ENCODE measurements around the gene COA3. TPM values are rescaled to one million over a fixed set of nuclear protein-coding genes. Genes with fewer than 3 reads are reported as not detected.

The COA3 gene
- total RNA-seq, 2 experiments from 2014 or later, result 42.0 to 42.2 TPM

GRCh38 chr17:42759982-42760651, 38.4 kb downstream of the COA3 start:
- Mint-ChIP-seq H3K27me3 (peaks cover 73% of the 10 kb centered on the region), H3K4me1 (peaks cover 6% of the 10 kb centered on the region), H3K9me3 (no peaks in the 10 kb centered on the region), H3K36me3 (no peaks in the 10 kb centered on the region), H3K27ac (no peak overlapping the region), H3K4me3 (peak overlapping the region; percentile 41)
- no peak for DNase-seq

GRCh38 chr17:42754782-42755181, 43.7 kb downstream of the COA3 start:
- no peaks in the 10 kb centered on the region for H3K4me1 Mint-ChIP-seq
- no peak for DNase-seq
- H3K36me3 Mint-ChIP-seq, result no peaks in the 10 kb centered on the region
- no peak overlapping the region for H3K4me3 Mint-ChIP-seq
- no peak overlapping the region for H3K27ac Mint-ChIP-seq
- no peaks in the 10 kb centered on the region for H3K9me3 Mint-ChIP-seq
- H3K27me3 Mint-ChIP-seq, result peaks cover 50% of the 10 kb centered on the region

GRCh38 chr17:42751628-42752027, 46.9 kb downstream of the COA3 start:
- no peak overlapping the region for H3K4me3 Mint-ChIP-seq
- peaks cover 31% of the 10 kb centered on the region for H3K27me3 Mint-ChIP-seq
- H3K9me3 Mint-ChIP-seq, result no peaks in the 10 kb centered on the region
- H3K27ac Mint-ChIP-seq, result no peak overlapping the region
- H3K4me1 Mint-ChIP-seq, result no peaks in the 10 kb centered on the region
- no peak for DNase-seq
- H3K36me3 Mint-ChIP-seq, result no peaks in the 10 kb centered on the region

- Mint-ChIP-seq H3K4me3 (no peak overlapping the region), H3K4me1 (no peaks in the 10 kb centered on the region), H3K27ac (no peak overlapping the region), H3K9me3 (no peaks in the 10 kb centered on the region), H3K27me3 (peaks cover 29% of the 10 kb centered on the region), H3K36me3 (no peaks in the 10 kb centered on the region)
- DNase-seq, result no peak
Observed at GRCh38 chr17:42750739-42751344, 47.7 kb downstream of the COA3 start.

GRCh38 chr17:42748908-42749798, 49.4 kb downstream of the COA3 start:
- H3K36me3 Mint-ChIP-seq, result no peaks in the 10 kb centered on the region
- H3K4me1 Mint-ChIP-seq, result peaks cover 6% of the 10 kb centered on the region
- DNase-seq, result no peak
- H3K27ac Mint-ChIP-seq, result no peak overlapping the region
- peaks cover 16% of the 10 kb centered on the region for H3K27me3 Mint-ChIP-seq
- peaks cover 2% of the 10 kb centered on the region for H3K9me3 Mint-ChIP-seq
- no peak overlapping the region for H3K4me3 Mint-ChIP-seq

- Mint-ChIP-seq H3K36me3 (no peaks in the 10 kb centered on the region), H3K4me1 (peaks cover 13% of the 10 kb centered on the region), H3K4me3 (no peak overlapping the region), H3K27me3 (peaks cover 16% of the 10 kb centered on the region), H3K9me3 (peaks cover 2% of the 10 kb centered on the region), H3K27ac (no peak overlapping the region)
- no peak for DNase-seq
Observed at GRCh38 chr17:42748202-42748907, 50.1 kb downstream of the COA3 start.

Other genes starting within 250 kb of the COA3 start
- gene HSD17B1, start 245.8 kb downstream of the COA3 start, total RNA-seq, result under 1 TPM; 0.25 to 0.26 TPM
- 100 to 1,000 TPM; 111 TPM for gene COASY, start 236.6 kb downstream of the COA3 start, total RNA-seq
- 10 to 100 TPM; 57.3 to 57.5 TPM for gene MLX, start 231.6 kb downstream of the COA3 start, total RNA-seq
- 10 to 100 TPM; 32.5 to 36.2 TPM for gene PSMC3IP, start 221.0 kb downstream of the COA3 start, total RNA-seq
- 10 to 100 TPM; 18.3 to 22.7 TPM for gene RETREG3, start 189.3 kb downstream of the COA3 start, total RNA-seq
- gene TUBG1, start 189.0 kb downstream of the COA3 start, total RNA-seq, result 10 to 100 TPM; 93.1 to 95.4 TPM
- gene TUBG2, start 139.4 kb downstream of the COA3 start, total RNA-seq, result 1 to 10 TPM; 7.1 to 7.8 TPM
- gene PLEKHH3, start 121.7 kb downstream of the COA3 start, total RNA-seq, result under 1 TPM; 0.85 to 0.90 TPM
- under 1 TPM; 0.12 to 0.25 TPM for gene CCR10, start 116.9 kb downstream of the COA3 start, total RNA-seq
- under 1 TPM; 0.68 to 0.70 TPM for gene CNTNAP1, start 116.2 kb downstream of the COA3 start, total RNA-seq
- 10 to 100 TPM; 14.4 to 17.5 TPM for gene EZH1, start 53.7 kb downstream of the COA3 start, total RNA-seq
- not detected for gene RAMP2, start 37.5 kb downstream of the COA3 start, total RNA-seq
- 10 to 100 TPM; 90.4 to 91.7 TPM for gene VPS25, start 25.3 kb downstream of the COA3 start, total RNA-seq
- gene WNK4, start 18.1 kb downstream of the COA3 start, total RNA-seq, result under 1 TPM; 0.25 to 0.26 TPM
- not detected for gene CNTD1, start 157 bp upstream of the COA3 start, total RNA-seq
- gene BECN1, start 25.6 kb upstream of the COA3 start, total RNA-seq, result 10 to 100 TPM; 87.5 to 88.3 TPM
- 100 to 1,000 TPM; 227 to 235 TPM for gene PSME3, start 34.7 kb upstream of the COA3 start, total RNA-seq
- gene AOC2, start 45.9 kb upstream of the COA3 start, total RNA-seq, result 1 to 10 TPM; 1.9 to 2.6 TPM
- gene AOC3, start 52.5 kb upstream of the COA3 start, total RNA-seq, result 1 to 10 TPM; 1.2 to 1.5 TPM
- gene G6PC1, start 102.1 kb upstream of the COA3 start, total RNA-seq, result not detected
- gene AARSD1, start 165.8 kb upstream of the COA3 start, total RNA-seq, result 10 to 100 TPM; 80.2 to 87.4 TPM
- 1 to 10 TPM in 1 of 2 experiments, under 1 TPM in 1; 0.95 to 1.8 TPM for gene PTGES3L, start 181.4 kb upstream of the COA3 start, total RNA-seq
- gene RUNDC1, start 181.9 kb upstream of the COA3 start, total RNA-seq, result 10 to 100 TPM in 1 of 2 experiments, 1 to 10 TPM in 1; 9.6 to 10.2 TPM
- 1,000 to 10,000 TPM; 1,508 to 1,555 TPM for gene RPL27, start 199.7 kb upstream of the COA3 start, total RNA-seq
- gene IFI35, start 208.1 kb upstream of the COA3 start, total RNA-seq, result 10 to 100 TPM; 43.8 to 49.5 TPM
- 10 to 100 TPM; 20.8 to 23.0 TPM for gene VAT1, start 223.7 kb upstream of the COA3 start, total RNA-seq
- gene RND2, start 226.5 kb upstream of the COA3 start, total RNA-seq, result not detected

Measured in activated naive CD8-positive, alpha-beta T cell treated with anti-CD3 and anti-CD28 coated beads for 36 hours (primary cell).